HG03460 (cell line): ENCODE results near the gene TMOD3.

Source experiments
- ATAC-seq: cut with Tn5 transposase; IDR thresholded peaks from one replicate; pipeline ENCODE4 v1.9.1; 2021; ENCODE audit not compliant: unreplicated experiment

Gene TMOD3

DNA sequence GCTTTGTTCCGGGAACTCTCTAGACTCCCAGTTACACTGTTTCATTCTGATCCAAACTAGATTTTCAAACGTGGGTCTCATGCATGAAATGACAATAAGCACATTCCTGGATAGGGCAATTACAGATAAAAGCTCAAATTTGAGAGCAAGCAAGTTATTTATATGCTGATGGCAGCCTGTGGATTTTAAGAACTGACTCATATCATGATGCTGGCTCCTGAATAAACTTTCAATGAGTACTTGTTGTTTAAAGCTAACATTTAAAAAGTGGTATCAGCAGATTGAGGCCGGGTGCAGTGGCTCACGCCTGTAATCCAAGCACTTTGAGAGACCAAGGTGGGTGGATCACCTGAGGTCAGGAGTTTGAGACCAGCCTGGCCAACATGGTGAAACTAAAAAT lies 75.5 kb downstream of the TMOD3 start:
- ATAC-seq, result no peak

DNA sequence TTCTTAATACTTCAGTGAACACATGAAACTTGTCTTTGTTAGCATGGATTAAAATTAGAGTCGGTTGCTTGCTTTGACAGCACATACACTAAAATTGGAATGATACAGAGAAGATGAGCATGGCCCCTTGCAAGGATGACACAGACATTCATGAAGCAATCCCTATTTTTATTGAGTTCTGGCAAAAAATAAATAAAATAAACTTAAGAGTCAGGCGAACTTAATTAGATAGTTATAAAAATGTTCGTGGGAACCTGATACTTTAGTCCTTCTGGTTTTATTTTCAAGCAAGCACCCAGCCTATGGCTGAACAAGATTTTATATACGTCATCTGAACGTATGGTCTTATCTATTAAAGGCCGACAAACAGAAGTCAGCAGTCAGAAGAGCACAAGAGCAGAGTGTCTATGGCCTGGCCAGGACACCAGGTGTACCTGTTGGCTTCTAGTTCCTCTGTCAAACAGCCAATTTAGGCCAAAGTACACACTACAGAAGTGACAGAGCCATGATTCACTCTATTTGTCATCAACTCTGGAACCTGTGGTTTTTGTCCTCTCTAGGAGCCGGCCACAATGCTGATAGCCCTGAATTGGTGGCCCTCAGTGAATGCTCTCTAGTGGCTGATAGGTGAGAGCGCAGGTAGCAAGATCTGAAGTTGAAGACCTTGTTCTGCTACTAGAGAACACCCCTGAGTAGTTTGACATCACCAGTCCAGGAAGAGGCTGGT lies 77.8 kb downstream of the TMOD3 start:
- ATAC-seq, result no peak

DNA sequence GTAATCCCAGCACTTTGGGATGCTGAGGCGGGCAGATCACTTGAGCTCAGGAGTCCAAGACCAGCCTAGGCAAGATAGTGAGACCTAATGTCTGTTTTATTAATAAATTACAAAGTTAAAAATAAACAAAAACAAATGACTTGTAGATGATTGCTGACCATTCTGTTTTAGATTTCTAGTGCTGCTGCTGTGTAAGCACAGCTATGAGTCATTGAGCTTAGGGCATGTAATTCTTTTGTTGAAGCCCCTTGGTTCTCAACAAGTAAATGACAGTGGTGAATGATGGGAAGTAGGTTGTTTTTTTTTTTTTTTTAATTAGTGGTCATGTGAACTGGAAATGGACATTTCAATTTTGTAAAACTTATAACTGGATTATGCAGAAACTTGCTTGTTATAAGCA lies 78.9 kb downstream of the TMOD3 start:
- no peak for ATAC-seq

DNA sequence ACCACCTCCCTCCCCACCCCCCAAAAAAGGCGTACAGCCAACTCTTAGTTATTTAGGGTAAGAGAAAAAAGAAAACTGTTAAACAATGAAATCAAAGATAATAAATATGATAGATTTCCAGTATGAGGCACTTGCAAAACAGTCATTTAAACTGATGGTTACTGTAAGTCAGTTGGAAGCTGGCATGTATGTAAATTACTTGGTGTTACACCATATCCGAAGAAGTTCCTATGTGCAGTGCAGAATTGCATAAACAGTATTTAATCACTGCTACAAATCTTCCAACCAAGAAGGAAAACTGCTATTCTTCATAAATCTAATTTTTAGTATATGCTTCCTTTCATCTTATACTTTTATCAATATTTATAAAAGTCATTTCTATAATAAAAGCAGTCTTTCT lies 80.1 kb downstream of the TMOD3 start:
- no peak for ATAC-seq

DNA sequence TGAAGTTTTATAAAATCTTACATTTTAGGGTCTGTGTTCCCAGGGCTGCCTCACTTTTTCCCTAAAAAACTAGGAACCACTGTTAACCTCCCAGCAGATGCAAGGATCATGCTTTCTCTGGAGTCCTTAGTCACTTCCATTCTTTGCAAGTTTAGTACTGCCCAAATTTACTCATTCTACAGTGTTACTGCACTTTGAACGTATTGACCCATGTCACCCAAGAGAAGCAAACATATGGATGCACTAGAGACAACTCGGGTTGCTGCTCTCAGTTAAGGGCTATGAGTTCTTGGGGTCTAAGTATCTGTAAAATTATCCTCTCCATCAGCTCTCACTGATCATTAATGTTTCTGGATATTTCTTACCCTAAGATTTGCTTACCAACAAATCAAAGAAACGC lies 83.1 kb downstream of the TMOD3 start:
- ATAC-seq, result no peak

DNA sequence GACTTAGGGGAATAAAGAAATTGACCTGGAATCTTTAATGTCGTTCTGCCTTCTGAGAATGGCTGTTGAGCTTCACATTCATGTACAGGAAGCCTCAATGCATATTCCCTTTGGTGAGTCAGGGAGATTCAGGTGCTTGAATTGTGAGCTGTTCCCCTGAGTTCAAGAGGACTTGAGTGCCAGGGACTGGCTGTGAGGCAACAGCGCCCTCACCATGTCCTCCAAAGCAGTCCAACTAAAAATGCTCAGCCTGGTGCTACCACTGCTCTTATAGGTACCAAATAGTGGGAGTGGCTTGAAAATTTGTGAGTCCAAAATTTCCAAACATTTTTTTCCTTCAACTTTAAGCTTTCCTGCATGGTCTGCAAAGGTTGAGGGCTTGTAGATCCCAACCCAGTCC lies 88.0 kb downstream of the TMOD3 start:
- ATAC-seq, result no peak

DNA sequence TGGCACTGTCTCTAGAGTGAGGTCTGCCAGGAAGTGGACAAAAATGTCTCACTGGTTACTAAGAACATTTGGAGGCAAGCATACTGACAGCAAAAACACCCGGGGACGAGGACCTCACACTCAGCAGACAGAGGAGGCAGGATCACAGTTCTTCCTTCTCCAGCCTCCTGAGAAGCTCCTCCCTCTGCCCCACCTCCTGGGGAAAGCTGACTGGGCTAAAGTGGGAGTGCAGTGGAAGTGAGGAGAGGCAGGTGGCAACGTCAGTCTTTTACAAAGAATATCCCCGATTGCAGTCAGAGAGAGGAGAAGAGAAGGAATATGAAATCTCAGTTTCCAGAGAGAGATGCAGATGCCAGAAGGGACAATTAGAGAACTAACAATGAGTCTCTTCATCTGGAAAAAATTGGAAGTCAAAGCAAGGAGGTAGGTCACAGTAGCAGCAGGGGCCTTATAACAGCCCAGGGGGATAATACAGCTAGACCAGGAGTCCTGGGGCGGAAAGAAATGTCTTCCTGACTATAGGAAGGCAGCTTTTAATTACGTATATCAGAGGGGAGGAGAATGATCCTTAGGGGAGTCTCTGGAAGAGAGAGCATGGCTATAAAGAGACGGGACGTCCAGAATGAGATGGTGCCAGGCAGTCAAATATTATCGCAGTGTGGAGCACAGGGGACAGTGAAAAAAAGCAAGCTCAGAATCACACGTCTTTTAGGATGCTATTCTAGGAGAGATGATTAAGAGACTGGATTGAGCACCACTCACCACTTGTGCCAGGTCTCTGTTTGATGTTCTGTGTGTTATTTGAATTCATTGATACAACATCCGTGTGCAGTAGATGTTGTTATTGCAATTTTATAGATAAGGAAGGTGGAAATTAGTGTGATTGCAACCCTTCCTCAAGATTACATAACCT lies 95.0 kb downstream of the TMOD3 start:
- ATAC-seq, result no peak

DNA sequence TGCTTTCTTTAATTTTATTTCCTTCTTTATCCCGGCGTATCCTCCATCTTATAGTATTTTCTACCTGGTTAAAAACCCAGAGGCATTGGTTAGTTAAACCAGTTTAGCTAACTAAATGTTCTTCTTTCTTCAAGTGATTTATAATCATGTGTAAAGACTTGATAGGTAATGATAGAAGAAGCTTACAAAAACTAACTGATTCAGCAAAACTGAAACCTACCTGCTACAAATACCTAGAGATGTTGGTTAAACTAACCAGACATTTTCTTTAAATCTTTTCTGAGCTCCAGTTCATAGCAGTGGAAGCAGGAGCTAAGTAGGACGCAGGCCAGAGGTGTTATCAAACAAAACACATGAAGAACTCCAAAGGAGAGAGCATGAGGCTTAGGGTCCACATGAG lies 97.4 kb downstream of the TMOD3 start:
- ATAC-seq, result no peak

DNA sequence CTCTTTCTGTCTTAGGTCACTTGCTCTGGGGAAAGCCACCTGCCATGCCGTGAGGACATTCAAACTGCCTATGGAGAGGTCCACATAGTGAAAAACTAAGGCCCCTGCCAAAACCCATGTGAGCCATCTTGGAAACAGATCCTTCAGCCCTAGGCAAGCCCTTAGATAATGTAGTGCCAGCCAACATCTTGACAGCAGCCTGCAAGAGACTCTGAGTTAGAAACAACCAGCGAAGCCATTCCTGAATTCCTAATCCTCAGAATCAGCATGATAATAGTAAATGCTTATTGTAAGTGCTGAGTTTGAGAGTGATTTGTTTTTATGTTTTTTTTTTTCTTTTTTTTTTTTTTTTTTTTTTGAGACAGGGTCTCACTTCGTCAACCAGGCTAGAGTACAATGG lies 101.6 kb downstream of the TMOD3 start:
- ATAC-seq, result no peak

DNA sequence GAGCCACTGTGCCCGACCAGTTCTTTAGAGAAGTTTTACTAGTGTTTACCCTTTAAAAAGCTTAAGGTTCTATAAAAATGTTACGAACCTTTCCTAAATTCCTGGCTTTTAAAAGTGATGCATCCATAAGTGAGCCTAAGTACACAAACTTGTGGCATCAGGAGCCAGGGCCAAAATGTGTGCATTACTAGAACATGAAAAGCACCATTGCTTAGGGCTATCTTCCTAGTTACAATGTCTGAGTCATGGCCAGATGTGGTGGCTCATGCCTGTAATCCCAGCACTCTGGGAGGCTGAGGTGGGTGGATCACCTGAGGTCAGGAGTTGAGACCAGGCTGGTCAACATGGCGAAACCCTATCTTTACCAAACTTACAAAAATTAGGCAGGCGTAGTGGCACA lies 102.2 kb downstream of the TMOD3 start:
- ATAC-seq, result no peak

DNA sequence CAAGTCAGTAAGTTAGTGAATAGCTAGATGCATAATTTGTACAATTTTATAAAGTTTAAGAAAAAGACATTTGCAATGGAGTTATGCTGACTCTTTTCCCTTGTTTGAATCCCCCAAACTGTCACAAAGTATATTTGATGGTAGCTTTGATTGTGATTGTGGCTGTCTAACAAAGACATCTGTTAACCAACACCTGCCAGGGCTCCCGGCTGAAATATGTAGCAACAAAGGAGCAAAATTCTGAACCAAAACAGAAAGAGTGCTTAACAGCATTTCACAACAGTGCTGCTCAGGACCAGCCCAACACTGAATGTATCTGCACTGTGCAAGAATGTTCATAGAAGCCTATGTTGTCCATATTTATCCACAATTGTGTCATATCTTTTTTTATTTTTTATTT lies 102.7 kb downstream of the TMOD3 start:
- no peak for ATAC-seq

DNA sequence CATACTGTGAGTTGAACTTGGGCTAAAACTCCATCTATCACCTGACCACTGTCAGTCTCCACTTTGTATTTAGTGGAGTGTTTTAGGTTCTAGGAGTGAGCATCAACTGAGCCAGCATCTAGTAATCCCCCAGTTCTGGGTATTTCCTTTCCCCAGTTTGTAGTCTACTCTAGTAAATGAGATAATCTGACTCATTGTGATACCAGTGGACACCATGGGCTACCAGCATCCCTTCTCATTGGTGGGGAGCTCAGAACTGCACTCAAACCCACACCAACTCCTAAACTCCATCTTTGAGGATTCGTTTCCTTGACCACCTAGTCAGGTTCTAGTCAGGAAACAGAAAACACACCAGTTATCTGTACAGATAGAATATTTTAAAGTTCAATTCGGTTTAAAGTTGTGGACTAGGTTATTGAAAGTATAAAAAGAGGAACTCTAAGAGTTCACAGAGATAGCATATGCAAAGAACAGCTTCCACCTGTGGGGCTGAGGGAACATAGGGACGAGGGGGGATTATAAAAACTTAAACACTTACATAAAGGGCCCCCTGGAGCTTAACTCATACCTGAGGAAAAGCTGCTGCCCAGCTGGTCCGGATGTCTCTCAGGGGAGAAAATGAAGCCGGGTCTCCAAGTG lies 106.1 kb downstream of the TMOD3 start:
- peak; percentile 87 for ATAC-seq

DNA sequence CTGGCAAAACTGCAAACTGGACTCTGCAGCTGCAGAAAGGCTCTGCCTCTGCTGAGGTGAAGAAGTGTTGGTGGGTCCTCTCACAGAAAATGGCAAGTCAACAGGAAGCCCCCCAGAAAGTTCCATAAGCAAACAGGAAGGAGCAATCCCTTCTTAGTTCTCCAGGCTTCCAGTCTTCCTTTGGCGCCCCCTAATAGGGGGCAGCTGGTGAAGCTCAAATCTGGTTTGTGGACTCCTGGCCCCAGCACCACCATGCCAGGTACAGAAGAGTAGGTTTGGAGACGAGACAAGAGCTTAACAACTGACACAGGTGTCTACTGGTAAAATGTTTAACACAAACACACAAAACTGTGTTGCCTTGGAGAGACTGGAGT lies 106.6 kb downstream of the TMOD3 start:
- ATAC-seq, result peak; percentile 2

DNA sequence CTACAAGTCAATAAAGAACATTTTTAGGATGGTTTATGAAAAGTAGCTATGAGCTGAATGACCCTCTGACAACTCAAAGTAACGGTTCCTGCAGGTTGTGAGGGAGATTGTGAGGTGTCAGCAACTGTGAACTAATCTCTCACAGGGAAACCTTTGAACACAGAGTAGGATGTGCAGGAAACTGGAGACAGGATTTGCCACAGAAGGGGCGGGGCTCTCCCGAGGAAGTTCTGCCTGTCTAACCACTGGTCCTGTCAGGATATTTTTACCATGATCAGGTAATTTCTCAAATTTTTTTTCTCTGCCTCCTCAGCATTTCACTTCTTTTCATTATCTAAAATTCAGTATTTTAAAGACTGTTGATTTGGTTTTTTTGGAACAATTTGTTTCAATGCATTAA lies 108.8 kb downstream of the TMOD3 start:
- ATAC-seq, result no peak

DNA sequence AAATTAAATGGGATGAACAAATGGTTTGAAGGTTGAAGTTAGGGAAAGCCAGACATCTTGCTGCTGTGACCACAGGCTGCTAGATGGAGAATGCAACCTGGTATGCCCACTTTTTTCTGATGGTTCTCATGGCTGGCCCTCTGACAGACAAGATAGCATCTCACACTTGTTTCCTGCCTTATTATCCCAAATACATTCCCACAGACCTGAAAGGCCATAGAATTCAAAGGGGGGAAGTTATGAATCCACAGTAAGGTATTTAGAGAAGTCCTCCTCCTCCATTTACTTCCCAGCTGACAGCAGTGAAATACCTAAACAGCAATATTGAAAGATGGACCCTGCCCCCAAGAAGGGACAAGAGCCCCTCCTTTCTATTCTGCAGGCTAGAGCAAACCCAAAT lies 109.8 kb downstream of the TMOD3 start:
- ATAC-seq, result no peak

DNA sequence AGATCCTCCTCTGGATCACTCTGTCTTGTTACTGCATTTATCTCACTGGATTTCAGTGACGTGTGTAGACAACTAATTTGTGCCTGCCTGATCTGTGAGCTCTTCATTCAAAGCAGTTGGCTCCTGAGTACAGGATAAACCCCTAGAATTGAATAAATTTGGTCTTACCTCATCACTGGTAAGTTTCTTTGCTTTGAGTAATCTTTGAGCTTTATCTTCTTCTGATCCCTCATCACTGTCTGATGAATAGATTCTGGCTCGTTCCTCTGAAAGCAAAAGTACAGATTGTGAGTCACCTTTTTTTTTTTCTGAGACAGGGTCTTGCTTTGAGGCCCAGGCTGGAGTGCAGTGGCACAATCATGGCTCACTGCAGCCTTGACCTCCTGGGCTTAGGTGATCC lies 117.7 kb downstream of the TMOD3 start:
- no peak for ATAC-seq

DNA sequence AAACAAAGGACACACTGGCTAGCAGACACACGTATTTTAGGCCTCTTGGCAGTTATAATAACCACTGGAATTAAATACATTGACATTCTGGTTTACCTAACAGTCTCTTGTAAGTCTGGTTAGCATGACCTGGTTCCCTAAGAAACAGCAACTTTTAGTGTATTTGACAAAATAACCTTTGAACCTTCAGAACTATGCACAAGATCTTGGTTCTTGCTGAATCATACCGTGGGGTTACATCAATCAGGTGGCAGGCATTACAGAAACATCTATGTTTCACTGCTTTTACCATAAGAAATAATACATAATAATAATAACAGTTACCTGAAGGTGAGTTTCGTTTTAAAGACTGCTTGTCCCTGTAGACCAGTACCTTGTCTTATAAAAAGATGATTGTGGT lies 123.4 kb downstream of the TMOD3 start:
- no peak for ATAC-seq

DNA sequence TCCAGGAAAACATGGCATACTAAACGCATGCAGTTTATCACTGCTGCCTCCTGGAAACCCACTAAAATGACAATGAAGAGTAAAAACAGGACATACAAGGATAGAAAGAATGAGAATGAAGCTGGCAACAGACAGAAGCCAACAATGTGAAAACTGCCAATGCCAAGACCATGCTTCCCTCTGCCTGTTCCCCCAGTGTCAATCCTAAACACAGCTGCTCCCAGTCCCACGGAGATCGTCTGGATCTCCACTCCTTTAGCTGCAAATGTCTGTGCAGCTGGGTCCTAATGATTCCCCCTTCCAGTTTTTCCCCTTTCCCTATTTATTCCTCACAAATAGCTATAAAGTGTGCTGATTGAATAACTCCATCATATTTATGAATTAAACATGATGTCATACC lies 126.1 kb downstream of the TMOD3 start:
- ATAC-seq, result no peak
